Measurements from ENCODE around the gene EFCAB6. TPM values are rescaled to one million over a fixed set of nuclear protein-coding genes. Genes with fewer than 3 reads are reported as not detected.

The EFCAB6 gene
- total and polyA plus RNA-seq, 3 donors from 2014 or later: 41.3 to 108 (median 81.5) TPM

GRCh38 chr22:43739851-43740379 lies 72.2 kb downstream of the EFCAB6 start:
- no peaks in the 10 kb centered on the region for H3K27me3 ChIP-seq
- WGBS, 2 donors: 82 to 83% methylated on average over 11 of the region's 11 CpGs
- no peaks in the 10 kb centered on the region for H3K36me3 ChIP-seq (ENCODE audit: low read depth, missing control alignments)
- no peaks in the 10 kb centered on the region for H3K9me3 ChIP-seq
- TF ChIP-seq CTCF (IDR thresholded peaks at IDR 0.05) (no peak), POLR2A (IDR thresholded peaks at IDR 0.05) (no peak)
- DNase-seq: no peak
- peaks cover 15% of the 10 kb centered on the region for H3K4me1 ChIP-seq
- no peak overlapping the region for H3K27ac ChIP-seq
- intact Hi-C loops (cut with DNase I; ENCODE audit: low total_unique reads): no loop called here
- H3K4me3 ChIP-seq: no peak overlapping the region

- TF ChIP-seq CTCF (IDR thresholded peaks at IDR 0.05): no peak
- TF ChIP-seq POLR2A (IDR thresholded peaks at IDR 0.05): no peak
- intact Hi-C loops (cut with DNase I; ENCODE audit: low total_unique reads): no loop called here
- no peaks in the 10 kb centered on the region for H3K36me3 ChIP-seq (ENCODE audit: low read depth, missing control alignments)
- WGBS, 2 donors: 83% methylated on average over 4 of the region's 4 CpGs
- no peak for DNase-seq
- peaks cover 19% of the 10 kb centered on the region for H3K4me1 ChIP-seq
- H3K9me3 ChIP-seq: no peaks in the 10 kb centered on the region
- no peak overlapping the region for H3K4me3 ChIP-seq
- H3K27ac ChIP-seq: no peak overlapping the region
- H3K27me3 ChIP-seq: no peaks in the 10 kb centered on the region
These were observed 74.8 kb downstream of the EFCAB6 start for GRCh38 chr22:43737150-43737828.

- H3K4me1 ChIP-seq: peaks cover 19% of the 10 kb centered on the region
- no peak overlapping the region for H3K4me3 ChIP-seq
- no peak for DNase-seq
- no peak overlapping the region for H3K27ac ChIP-seq
- intact Hi-C loops (cut with DNase I; ENCODE audit: low total_unique reads): no loop called here
- H3K36me3 ChIP-seq (ENCODE audit: low read depth, missing control alignments): no peaks in the 10 kb centered on the region
- H3K27me3 ChIP-seq: no peaks in the 10 kb centered on the region
- 82 to 83% methylated on average over 7 of the region's 7 CpGs for WGBS, 2 donors
- TF ChIP-seq CTCF (IDR thresholded peaks at IDR 0.05) (no peak), POLR2A (IDR thresholded peaks at IDR 0.05) (no peak)
- no peaks in the 10 kb centered on the region for H3K9me3 ChIP-seq
These were observed 75.5 kb downstream of the EFCAB6 start for GRCh38 chr22:43736651-43737050.

- WGBS, 2 donors: 53 to 58% methylated on average over 9 of the region's 9 CpGs
- Histone ChIP-seq H3K9me3 (no peaks in the 10 kb centered on the region), H3K36me3 (ENCODE audit: low read depth, missing control alignments) (no peaks in the 10 kb centered on the region), H3K4me1 (peaks cover 4% of the 10 kb centered on the region), H3K27me3 (no peaks in the 10 kb centered on the region), H3K27ac (peak overlapping the region in 1 of 2 donors; percentile 30), H3K4me3 (no peak overlapping the region)
- TF ChIP-seq POLR2A (IDR thresholded peaks at IDR 0.05) (no peak), CTCF (IDR thresholded peaks at IDR 0.05) (no peak)
- no peak for DNase-seq
- intact Hi-C loops (cut with DNase I; ENCODE audit: low total_unique reads): no loop called here
These were observed 77.5 kb downstream of the EFCAB6 start for GRCh38 chr22:43734370-43735150.
